ENCODE measurements around the gene PNMA8B.

DNA sequence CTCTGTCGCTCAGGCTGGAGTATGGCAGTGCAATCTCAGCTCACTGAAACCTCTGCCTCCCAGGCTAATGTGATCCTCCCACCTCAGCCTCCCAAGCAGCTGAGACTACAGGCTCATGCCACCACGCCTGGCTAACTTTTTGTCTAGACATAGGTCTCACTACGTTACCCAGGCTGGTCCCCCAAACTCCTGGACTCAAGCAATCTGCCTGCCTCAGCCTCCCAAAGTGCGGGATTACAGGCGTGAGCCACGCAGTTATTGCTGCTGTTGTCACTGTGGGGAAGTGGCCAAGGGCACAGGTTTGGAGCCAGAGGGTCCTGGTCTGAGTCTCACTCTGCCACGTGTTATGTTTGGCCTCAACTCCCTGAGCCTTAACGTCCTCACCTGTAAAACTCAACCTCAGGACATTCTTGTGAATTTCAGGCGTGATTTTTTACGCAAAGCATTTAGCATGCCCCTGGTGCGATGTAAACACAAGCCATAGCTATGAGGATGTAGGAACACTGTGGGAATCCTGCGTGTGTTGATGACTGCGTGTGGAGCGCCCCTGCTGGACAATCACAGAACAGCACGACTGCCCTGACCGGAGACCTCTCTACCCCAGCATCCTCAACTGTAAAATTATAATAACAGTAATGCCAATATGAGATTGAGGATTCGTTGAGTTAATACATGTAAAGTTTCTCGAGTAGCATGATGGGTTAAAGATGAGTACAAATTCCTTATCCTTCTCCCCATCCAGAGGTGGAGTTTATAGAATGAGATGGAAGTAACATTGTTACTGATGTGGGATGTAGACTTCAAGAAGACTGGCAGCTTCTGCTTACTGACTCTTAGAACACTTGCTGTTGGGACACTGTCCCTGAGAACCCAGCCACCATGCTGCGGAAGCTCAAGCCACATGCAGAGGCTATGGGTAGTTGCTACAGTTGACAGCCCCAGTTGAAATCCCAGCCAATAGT, 41.8 kb upstream of the PNMA8B start:
- TF ChIP-seq CTCF (IDR thresholded peaks at IDR 0.05) (peak; percentile 59 to 87 (median 74)), POLR2A (IDR thresholded peaks at IDR 0.05) (no peak)

Measured in esophagus squamous epithelium (tissue), 4 donors.